Vagina (tissue), 2 donors: Measurements from ENCODE around the gene CYTH4. TPM values are rescaled to one million over a fixed set of nuclear protein-coding genes. Genes with fewer than 3 reads are reported as not detected.

Source experiments
- DNase-seq, 2 donors: peaks; one replicate each; pipeline ENCODE4 v3.0.0-alpha.2; 2017; ENCODE audit errors: extremely low spot score in 2 of 2
- H3K27ac ChIP-seq: fragments of 200-600 bp; sonication (generic); one replicate; pipeline ENCODE4 v1.5.1; 2019
- H3K27me3 ChIP-seq: fragments of 200-600 bp; sonication (generic); one replicate; pipeline ENCODE4 v1.5.1; 2019
- H3K36me3 ChIP-seq, 2 donors: fragments of 200-600 bp; sonication (generic); one replicate each; pipeline ENCODE4 v1.5.1; 2017 to 2019
- H3K4me1 ChIP-seq: fragments of 200-600 bp; sonication (generic); one replicate; pipeline ENCODE4 v1.5.1; 2019
- H3K4me3 ChIP-seq, 2 donors: fragments of 200-600 bp; sonication (generic); 1 replicate in 1 of 2; 2 replicates in 1 of 2; pipeline ENCODE4 v1.5.1; 2016 to 2019
- H3K9me3 ChIP-seq: fragments of 200-600 bp; sonication (generic); one replicate; pipeline ENCODE4 v1.5.1; 2019
- POLR2A ChIP-seq, 2 donors: fragments of 450-650 bp; IDR thresholded peaks; one replicate each; pipeline ENCODE4 v1.6.1; 2017; ENCODE audit warnings: antibody characterized with exemption in 2 of 2, mild to moderate bottlenecking in 2 of 2, moderate library complexity in 2 of 2
- POLR2AphosphoS5 ChIP-seq, 2 donors: sonication (generic); formaldehyde crosslinking; IDR thresholded peaks; one replicate each; pipeline ENCODE4 v1.9.0; 2017; ENCODE audit warnings: antibody characterized with exemption in 2 of 2, mild to moderate bottlenecking in 2 of 2, low read depth in 1 of 2; ENCODE audit not compliant: insufficient read depth in 1 of 2
- intact Hi-C: fragments of 100-400 bp; cut with DNase I; formaldehyde crosslinking; loops from one replicate; pipeline ENCODE4 v1.15.1; 2023
- total RNA-seq: library from RNA; depleted of rRNA; stranded (reverse); fragments of >200 nt; gene quantifications from one replicate; pipeline ENCODE4 v1.2.3, GENCODE V29; 2016
- TF ChIP-seq, protein P1 (sequence below), 3 experiments: fragments of 450-650 bp in 2 of 3; fragments of 200-600 bp in 1 of 3; sonication (generic) in 1 of 3; IDR thresholded peaks; one replicate each; pipeline ENCODE4 v1.5.1; 2017 to 2019; ENCODE audit warnings: antibody characterized with exemption in 3 of 3, mild to moderate bottlenecking in 2 of 3, moderate library complexity in 2 of 3

The CYTH4 gene
- total RNA-seq, 1 donor from 2014 or later, result 16.2 TPM

DNA sequence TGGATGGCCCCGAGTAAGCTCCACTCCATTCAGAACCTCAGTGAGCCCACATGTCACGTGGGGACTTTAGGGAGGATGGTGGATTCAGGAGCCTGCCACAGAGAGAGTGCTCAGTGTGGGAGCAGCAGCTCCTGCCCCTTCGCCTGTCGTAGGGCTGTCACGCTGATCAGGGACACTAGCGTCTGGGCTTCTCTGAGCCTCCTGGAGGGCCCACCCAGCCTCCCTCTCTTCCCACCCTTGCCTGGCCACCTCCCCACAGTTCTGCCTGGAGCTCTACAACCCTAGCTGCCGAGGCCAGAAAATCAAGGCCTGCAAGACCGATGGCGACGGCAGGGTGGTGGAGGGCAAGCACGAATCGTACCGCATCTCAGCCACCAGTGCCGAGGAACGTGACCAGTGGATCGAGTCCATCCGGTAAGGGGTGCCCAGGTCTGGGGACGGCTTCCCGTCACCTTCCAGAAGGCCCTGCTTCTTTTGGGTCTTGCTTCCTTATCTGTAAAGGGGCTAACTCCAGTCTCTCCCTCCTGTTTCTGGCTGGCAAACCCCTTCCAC lies 29.5 kb downstream of the CYTH4 start:
- Histone ChIP-seq H3K27ac (no peak overlapping the region), H3K27me3 (no peaks in the 10 kb centered on the region), H3K4me3 (no peak overlapping the region), H3K36me3 (no peaks in the 10 kb centered on the region), H3K4me1 (peaks cover 16% of the 10 kb centered on the region), H3K9me3 (no peaks in the 10 kb centered on the region)
- intact Hi-C loops, result no loop called here
- DNase-seq, result no peak
- TF ChIP-seq POLR2A (IDR thresholded peaks at IDR 0.05), result no peak
- TF ChIP-seq, protein P1, sequence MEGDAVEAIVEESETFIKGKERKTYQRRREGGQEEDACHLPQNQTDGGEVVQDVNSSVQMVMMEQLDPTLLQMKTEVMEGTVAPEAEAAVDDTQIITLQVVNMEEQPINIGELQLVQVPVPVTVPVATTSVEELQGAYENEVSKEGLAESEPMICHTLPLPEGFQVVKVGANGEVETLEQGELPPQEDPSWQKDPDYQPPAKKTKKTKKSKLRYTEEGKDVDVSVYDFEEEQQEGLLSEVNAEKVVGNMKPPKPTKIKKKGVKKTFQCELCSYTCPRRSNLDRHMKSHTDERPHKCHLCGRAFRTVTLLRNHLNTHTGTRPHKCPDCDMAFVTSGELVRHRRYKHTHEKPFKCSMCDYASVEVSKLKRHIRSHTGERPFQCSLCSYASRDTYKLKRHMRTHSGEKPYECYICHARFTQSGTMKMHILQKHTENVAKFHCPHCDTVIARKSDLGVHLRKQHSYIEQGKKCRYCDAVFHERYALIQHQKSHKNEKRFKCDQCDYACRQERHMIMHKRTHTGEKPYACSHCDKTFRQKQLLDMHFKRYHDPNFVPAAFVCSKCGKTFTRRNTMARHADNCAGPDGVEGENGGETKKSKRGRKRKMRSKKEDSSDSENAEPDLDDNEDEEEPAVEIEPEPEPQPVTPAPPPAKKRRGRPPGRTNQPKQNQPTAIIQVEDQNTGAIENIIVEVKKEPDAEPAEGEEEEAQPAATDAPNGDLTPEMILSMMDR (IDR thresholded peaks at IDR 0.05), result no peak
- no peak for TF ChIP-seq POLR2AphosphoS5 (IDR thresholded peaks at IDR 0.05; ENCODE audit: insufficient read depth in 1 of 2, low read depth in 1 of 2)

DNA sequence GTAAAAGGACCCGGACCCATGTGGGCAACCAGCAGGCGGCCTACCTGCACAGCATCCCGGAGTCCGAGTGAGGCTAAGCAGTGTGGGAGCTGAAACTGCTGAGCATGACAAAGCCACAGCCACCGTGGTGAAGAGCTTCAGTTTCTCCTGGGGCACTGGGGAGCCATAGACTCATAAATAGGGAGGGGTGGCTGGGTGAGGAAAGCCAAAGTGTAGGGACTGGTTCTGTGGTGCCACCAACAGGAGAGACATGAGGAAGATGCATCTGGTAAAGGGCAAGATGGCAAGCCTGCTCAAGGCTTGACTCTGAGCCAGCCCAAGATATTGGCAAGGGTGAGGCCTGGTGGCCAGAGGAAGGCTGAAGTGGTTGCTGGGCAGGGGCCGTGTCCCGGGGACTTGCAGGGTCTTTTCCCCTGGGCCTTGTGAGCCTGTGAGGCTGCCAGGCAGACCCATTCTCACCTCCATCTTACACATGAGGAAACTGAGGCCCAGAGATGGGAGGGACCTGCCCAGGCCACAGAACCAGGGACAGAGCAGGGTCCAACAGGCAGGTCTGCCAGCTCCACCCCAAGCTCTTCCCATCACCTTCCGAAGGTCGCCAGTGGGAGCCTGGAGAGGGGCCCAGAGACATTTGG lies 30.4 kb downstream of the CYTH4 start:
- Histone ChIP-seq H3K27me3 (no peaks in the 10 kb centered on the region), H3K27ac (no peak overlapping the region), H3K4me3 (no peak overlapping the region), H3K4me1 (peaks cover 9% of the 10 kb centered on the region), H3K36me3 (no peaks in the 10 kb centered on the region), H3K9me3 (no peaks in the 10 kb centered on the region)
- TF ChIP-seq POLR2AphosphoS5 (IDR thresholded peaks at IDR 0.05; ENCODE audit: insufficient read depth in 1 of 2, low read depth in 1 of 2), result no peak
- TF ChIP-seq, protein P1 (IDR thresholded peaks at IDR 0.05), result no peak
- no peak for TF ChIP-seq POLR2A (IDR thresholded peaks at IDR 0.05)
- intact Hi-C loops, result no loop called here
- DNase-seq, result no peak

DNA sequence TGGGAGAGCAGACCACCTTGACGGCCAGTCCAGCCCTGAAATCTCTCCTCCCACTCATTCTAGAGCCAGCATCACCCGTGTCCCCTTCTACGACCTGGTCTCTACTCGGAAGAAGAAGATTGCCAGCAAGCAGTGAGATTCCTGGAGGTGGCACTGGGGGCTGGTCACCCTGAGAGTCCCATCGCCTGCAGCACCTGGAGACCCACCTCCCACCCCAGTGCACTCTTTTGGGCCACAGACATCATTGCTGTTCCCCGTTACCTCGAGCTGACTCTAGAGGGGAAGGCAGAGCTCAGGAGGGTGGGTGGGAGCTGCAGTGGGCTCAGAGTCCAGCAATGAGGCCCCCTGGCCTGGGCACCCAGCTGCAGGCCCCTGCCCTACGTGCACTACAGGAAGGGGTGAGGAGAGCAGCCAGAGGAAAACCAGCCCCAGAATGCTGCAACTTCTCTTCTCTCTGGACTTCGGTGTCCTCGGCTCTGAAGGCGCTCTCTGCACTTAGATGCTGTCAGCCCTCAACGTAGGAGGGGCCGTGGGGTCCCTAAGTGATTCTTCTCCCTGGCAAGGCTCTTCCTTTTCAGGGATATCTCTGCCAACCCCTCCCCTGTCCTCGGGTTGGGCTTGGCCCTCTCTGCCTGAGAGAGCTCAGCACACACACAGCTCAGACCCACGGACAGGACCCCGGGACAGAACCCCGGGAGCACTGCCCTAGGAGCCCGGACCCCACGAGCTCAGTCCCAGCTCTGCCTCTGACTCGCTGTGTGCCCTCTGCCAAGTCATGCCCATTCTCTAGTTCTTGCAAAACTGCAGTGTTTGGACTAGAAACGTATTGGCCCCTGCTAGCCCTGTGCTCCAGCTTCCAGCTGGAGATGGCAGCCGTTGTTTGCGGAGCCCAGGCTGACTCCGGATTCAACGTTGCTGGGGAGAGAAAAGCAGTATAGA lies 31.3 kb downstream of the CYTH4 start:
- H3K9me3 ChIP-seq, result no peaks in the 10 kb centered on the region
- no peak overlapping the region for H3K4me3 ChIP-seq
- H3K36me3 ChIP-seq, result no peaks in the 10 kb centered on the region
- H3K4me1 ChIP-seq, result no peaks in the 10 kb centered on the region
- intact Hi-C loops, result no loop called here
- H3K27ac ChIP-seq, result no peak overlapping the region
- no peaks in the 10 kb centered on the region for H3K27me3 ChIP-seq
- DNase-seq, result no peak
- TF ChIP-seq, protein P1 (IDR thresholded peaks at IDR 0.05), result no peak
- TF ChIP-seq POLR2AphosphoS5 (IDR thresholded peaks at IDR 0.05; ENCODE audit: insufficient read depth in 1 of 2, low read depth in 1 of 2) (no peak), POLR2A (IDR thresholded peaks at IDR 0.05) (no peak)

DNA sequence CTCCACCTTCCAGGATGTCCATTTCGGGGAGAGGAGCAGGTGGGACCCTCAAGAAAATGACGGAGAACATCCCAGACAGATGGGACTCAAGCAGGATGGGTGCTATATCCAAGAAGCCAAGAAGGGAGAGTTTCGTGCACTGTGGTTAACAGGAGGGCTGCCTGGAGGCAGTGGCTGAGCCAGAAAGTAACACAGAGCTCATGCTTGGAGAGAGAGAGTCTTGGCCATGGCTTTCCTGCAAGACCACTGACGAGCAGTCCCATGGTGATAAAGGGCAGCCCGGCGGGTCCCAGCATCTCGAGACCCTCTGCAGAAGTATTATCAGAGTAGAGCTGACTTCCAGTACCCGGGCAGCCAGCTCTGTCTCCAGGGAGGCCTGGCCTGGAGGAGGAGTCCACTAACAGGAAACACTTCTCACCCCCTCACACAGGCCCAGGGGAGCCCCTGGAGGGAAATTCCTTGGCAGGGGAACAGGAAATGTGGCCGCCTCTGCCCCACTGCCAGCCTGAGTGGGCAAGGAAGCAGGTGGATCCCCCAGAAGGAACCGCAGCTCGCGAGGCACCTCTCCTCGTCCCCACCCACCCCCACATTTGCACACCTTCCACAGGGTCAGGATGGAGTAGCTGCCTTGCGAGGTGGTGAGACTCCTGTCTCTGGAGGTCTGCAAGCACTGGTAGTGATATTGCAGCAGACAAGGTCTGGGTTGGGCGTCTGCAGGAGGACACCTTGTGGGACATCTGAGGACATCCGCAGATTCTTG lies 32.2 kb downstream of the CYTH4 start:
- TF ChIP-seq, protein P1 (IDR thresholded peaks at IDR 0.05), result no peak
- H3K27ac ChIP-seq, result no peak overlapping the region
- H3K4me3 ChIP-seq, result no peak overlapping the region
- no peak for DNase-seq
- intact Hi-C loops, result no loop called here
- H3K27me3 ChIP-seq, result no peaks in the 10 kb centered on the region
- no peaks in the 10 kb centered on the region for H3K9me3 ChIP-seq
- H3K36me3 ChIP-seq, result no peaks in the 10 kb centered on the region
- no peaks in the 10 kb centered on the region for H3K4me1 ChIP-seq
